ENCODE data around the gene FMNL1.

- no peak for TF ChIP-seq POLR2A (IDR thresholded peaks at IDR 0.05)
- TF ChIP-seq, protein P1, sequence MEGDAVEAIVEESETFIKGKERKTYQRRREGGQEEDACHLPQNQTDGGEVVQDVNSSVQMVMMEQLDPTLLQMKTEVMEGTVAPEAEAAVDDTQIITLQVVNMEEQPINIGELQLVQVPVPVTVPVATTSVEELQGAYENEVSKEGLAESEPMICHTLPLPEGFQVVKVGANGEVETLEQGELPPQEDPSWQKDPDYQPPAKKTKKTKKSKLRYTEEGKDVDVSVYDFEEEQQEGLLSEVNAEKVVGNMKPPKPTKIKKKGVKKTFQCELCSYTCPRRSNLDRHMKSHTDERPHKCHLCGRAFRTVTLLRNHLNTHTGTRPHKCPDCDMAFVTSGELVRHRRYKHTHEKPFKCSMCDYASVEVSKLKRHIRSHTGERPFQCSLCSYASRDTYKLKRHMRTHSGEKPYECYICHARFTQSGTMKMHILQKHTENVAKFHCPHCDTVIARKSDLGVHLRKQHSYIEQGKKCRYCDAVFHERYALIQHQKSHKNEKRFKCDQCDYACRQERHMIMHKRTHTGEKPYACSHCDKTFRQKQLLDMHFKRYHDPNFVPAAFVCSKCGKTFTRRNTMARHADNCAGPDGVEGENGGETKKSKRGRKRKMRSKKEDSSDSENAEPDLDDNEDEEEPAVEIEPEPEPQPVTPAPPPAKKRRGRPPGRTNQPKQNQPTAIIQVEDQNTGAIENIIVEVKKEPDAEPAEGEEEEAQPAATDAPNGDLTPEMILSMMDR (IDR thresholded peaks at IDR 0.05), result no peak
These were observed 20.2 kb upstream of the FMNL1 start for GRCh38 chr17:45201457-45201856.

All from stomach (tissue), 4 donors.